ENCODE measurements around the gene KCNIP4.

DNA sequence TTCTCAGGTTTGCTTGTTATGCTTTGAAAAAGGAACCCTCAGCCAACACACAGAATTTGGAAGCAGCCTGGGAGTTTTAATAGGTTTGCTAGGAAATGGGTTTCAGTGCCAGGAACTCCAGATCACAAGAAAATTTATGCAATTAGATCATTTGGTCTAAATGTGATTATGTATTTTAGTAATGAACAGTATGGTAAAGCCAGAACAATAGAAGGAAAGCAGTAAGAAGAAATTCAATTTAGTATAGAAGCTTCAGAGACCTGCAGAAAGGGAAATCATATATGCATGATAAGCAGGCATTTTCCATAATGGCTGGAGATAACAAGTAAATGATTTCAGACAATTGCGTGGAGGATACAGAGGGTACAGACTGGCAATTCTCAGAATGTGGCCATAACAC lies 184.7 kb downstream of the KCNIP4 start:
- TF ChIP-seq, protein P1, sequence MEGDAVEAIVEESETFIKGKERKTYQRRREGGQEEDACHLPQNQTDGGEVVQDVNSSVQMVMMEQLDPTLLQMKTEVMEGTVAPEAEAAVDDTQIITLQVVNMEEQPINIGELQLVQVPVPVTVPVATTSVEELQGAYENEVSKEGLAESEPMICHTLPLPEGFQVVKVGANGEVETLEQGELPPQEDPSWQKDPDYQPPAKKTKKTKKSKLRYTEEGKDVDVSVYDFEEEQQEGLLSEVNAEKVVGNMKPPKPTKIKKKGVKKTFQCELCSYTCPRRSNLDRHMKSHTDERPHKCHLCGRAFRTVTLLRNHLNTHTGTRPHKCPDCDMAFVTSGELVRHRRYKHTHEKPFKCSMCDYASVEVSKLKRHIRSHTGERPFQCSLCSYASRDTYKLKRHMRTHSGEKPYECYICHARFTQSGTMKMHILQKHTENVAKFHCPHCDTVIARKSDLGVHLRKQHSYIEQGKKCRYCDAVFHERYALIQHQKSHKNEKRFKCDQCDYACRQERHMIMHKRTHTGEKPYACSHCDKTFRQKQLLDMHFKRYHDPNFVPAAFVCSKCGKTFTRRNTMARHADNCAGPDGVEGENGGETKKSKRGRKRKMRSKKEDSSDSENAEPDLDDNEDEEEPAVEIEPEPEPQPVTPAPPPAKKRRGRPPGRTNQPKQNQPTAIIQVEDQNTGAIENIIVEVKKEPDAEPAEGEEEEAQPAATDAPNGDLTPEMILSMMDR (IDR thresholded peaks at IDR 0.05), result no peak
- TF ChIP-seq POLR2A (IDR thresholded peaks at IDR 0.05) (no peak), POLR2AphosphoS5 (IDR thresholded peaks at IDR 0.05) (no peak)

Measured in transverse colon (tissue), 4 donors.